Stimulated activated CD4-positive, alpha-beta T cell treated with anti-CD3 and anti-CD28 coated beads, Interleukin-15, amount 100 ng/mL, for 48 hours (primary cell): Measurements from ENCODE around the gene SESTD1.
"Not testable (repeated sequence)": the region's sequence is repeated elsewhere in the genome, so short reads cannot be mapped to it uniquely, and the experiment has no call there.

Experiments
- DNase-seq, 2 donors: peaks; one replicate each; pipeline ENCODE4 v3.0.0-alpha.2; 2020; ENCODE audit warnings: low read depth in 2 of 2

The SESTD1 gene

GRCh38 chr2:179239195-179239594 lies 25.4 kb downstream of the SESTD1 start:
- no peak for DNase-seq

GRCh38 chr2:179238027-179238426 lies 26.6 kb downstream of the SESTD1 start:
- no peak for DNase-seq

GRCh38 chr2:179237209-179237946 lies 27.3 kb downstream of the SESTD1 start:
- no peak for DNase-seq

- DNase-seq, result no peak
Observed at GRCh38 chr2:179235463-179236108, 29.0 kb downstream of the SESTD1 start.

- no peak for DNase-seq
Observed at GRCh38 chr2:179234658-179235240, 29.9 kb downstream of the SESTD1 start.

- no peak for DNase-seq
Observed at GRCh38 chr2:179233626-179234430, 30.8 kb downstream of the SESTD1 start.

- DNase-seq, result no peak
Observed at GRCh38 chr2:179233083-179233490, 31.5 kb downstream of the SESTD1 start.

GRCh38 chr2:179226961-179227259 lies 37.7 kb downstream of the SESTD1 start:
- no peak for DNase-seq

- DNase-seq, result no peak
Observed at GRCh38 chr2:179226203-179226960, 38.2 kb downstream of the SESTD1 start.

- DNase-seq, result no peak
Observed at GRCh38 chr2:179224361-179224760, 40.3 kb downstream of the SESTD1 start.

GRCh38 chr2:179222076-179222475 lies 42.6 kb downstream of the SESTD1 start:
- no peak for DNase-seq

GRCh38 chr2:179218848-179219594 lies 45.6 kb downstream of the SESTD1 start:
- peak; percentile 4 to 23 for DNase-seq

GRCh38 chr2:179214671-179215070 lies 50.0 kb downstream of the SESTD1 start:
- not testable (repeated sequence) for DNase-seq

GRCh38 chr2:179211355-179211754 lies 53.3 kb downstream of the SESTD1 start:
- DNase-seq, result no peak

- not testable (repeated sequence) for DNase-seq
Observed at GRCh38 chr2:179208277-179208676, 56.4 kb downstream of the SESTD1 start.

GRCh38 chr2:179207047-179207446 lies 57.6 kb downstream of the SESTD1 start:
- no peak for DNase-seq

GRCh38 chr2:179201869-179202268 lies 62.8 kb downstream of the SESTD1 start:
- no peak for DNase-seq

GRCh38 chr2:179195926-179196590 lies 68.6 kb downstream of the SESTD1 start:
- not testable (repeated sequence) for DNase-seq

- DNase-seq, result no peak
Observed at GRCh38 chr2:179195141-179195540, 69.5 kb downstream of the SESTD1 start.

GRCh38 chr2:179193759-179194394 lies 70.8 kb downstream of the SESTD1 start:
- no peak for DNase-seq
